Mesendoderm (in vitro differentiated cells): ENCODE data around the gene STX8.

Experiments
- DNase-seq: peaks from one replicate; pipeline ENCODE4 v3.0.0; 2013
- H2AK5ac ChIP-seq: 2 replicates; pipeline ENCODE4 v1.6.1; 2013; ENCODE audit warnings: low read length, inconsistent platforms
- H2BK120ac ChIP-seq: 2 replicates; pipeline ENCODE4 v1.6.1; 2013; ENCODE audit warnings: low read depth, mild to moderate bottlenecking, low read length, moderate library complexity, mixed read lengths
- H2BK15ac ChIP-seq: replicated peaks from 2 replicates; pipeline ENCODE4 v1.6.1; 2013; ENCODE audit warnings: low read depth, mild to moderate bottlenecking, moderate library complexity
- H2BK5ac ChIP-seq: 2 replicates; pipeline ENCODE4 v1.6.1; 2013; ENCODE audit warnings: low read length, inconsistent platforms
- H3K18ac ChIP-seq: 2 replicates; pipeline ENCODE4 v1.6.1; 2013; ENCODE audit warnings: mild to moderate bottlenecking, low read length, mixed read lengths
- H3K23ac ChIP-seq: one replicate; pipeline ENCODE4 v1.6.1; 2013; ENCODE audit warnings: low read length
- H3K27ac ChIP-seq: 2 replicates; pipeline ENCODE4 v1.5.1; 2013; ENCODE audit warnings: low read depth, mild to moderate bottlenecking, inconsistent platforms, low read length, moderate library complexity
- H3K27me3 ChIP-seq: 2 replicates; pipeline ENCODE4 v1.6.1; 2013; ENCODE audit warnings: low read length, control low read depth, mild to moderate bottlenecking, inconsistent platforms; ENCODE audit not compliant: insufficient read depth, poor library complexity
- H3K36me3 ChIP-seq: 2 replicates; pipeline ENCODE4 v1.6.1; 2013; ENCODE audit warnings: low read length, inconsistent platforms; ENCODE audit not compliant: control insufficient read depth, insufficient read depth
- H3K4ac ChIP-seq: one replicate; pipeline ENCODE4 v1.6.1; 2013; ENCODE audit warnings: low read depth, mild to moderate bottlenecking, low read length, moderate library complexity
- H3K4me1 ChIP-seq: 2 replicates; pipeline ENCODE4 v1.6.1; 2013; ENCODE audit warnings: low read depth, low read length, inconsistent platforms; ENCODE audit not compliant: control insufficient read depth
- H3K4me2 ChIP-seq: 2 replicates; pipeline ENCODE4 v1.6.1; 2013; ENCODE audit warnings: low read length
- H3K4me3 ChIP-seq: 2 replicates; pipeline ENCODE4 v1.5.1; 2013; ENCODE audit warnings: mild to moderate bottlenecking, low read length
- H3K56ac ChIP-seq: one replicate; pipeline ENCODE4 v1.6.1; 2013; ENCODE audit warnings: low read length
- H3K79me1 ChIP-seq: 2 replicates; pipeline ENCODE4 v1.6.1; 2013; ENCODE audit warnings: low read length, inconsistent platforms
- H3K79me2 ChIP-seq: 2 replicates; pipeline ENCODE4 v1.6.1; 2013; ENCODE audit warnings: mild to moderate bottlenecking, low read length; ENCODE audit not compliant: control insufficient read depth, insufficient read depth
- H3K9ac ChIP-seq: 2 replicates; pipeline ENCODE4 v1.6.1; 2013; ENCODE audit warnings: low read length, inconsistent platforms
- H4K5ac ChIP-seq: one replicate; pipeline ENCODE4 v1.6.1; 2013; ENCODE audit warnings: low read length
- H4K8ac ChIP-seq: one replicate; pipeline ENCODE4 v1.6.1; 2013; ENCODE audit warnings: low read depth, mild to moderate bottlenecking, control low read depth, low read length, moderate library complexity
- WGBS: extraction: QIAGEN DNeasy Blood & Tissue Kit; methylation state at CpG from one replicate; pipeline ENCODE4 v1.1.7; 2013; ENCODE audit warnings: low lambda C conversion rate, missing lambda C conversion rate; ENCODE audit not compliant: insufficient coverage; ENCODE audit errors: extremely low coverage; 5-methylcytosine and 5-hydroxymethylcytosine counted together

Gene STX8

GRCh38 chr17:9468937-9469336 is 106.7 kb downstream of the STX8 start:
- H3K27me3 ChIP-seq, result no peaks in the 10 kb centered on the region
- H3K4me1 ChIP-seq, result no peaks in the 10 kb centered on the region
- H3K4me3 ChIP-seq, result no peak overlapping the region
- no CpG with 5 or more reads among the region's 4 CpGs for WGBS
- no peak for DNase-seq
- no peak overlapping the region for H4K5ac ChIP-seq
- H3K18ac ChIP-seq, result no peak overlapping the region
- H3K27ac ChIP-seq, result no peak overlapping the region
- H3K79me2 ChIP-seq, result no peaks in the 10 kb centered on the region
- no peak overlapping the region for H2BK15ac ChIP-seq
- H3K56ac ChIP-seq, result no peak overlapping the region
- no peaks in the 10 kb centered on the region for H3K36me3 ChIP-seq
- no peaks in the 10 kb centered on the region for H3K79me1 ChIP-seq
- H4K8ac ChIP-seq, result no peak overlapping the region
- no peak overlapping the region for H2BK5ac ChIP-seq
- no peak overlapping the region for H3K4me2 ChIP-seq
- no peak overlapping the region for H3K4ac ChIP-seq
- H3K9ac ChIP-seq, result no peak overlapping the region
- no peak overlapping the region for H2AK5ac ChIP-seq
- H2BK120ac ChIP-seq, result no peak overlapping the region
- no peak overlapping the region for H3K23ac ChIP-seq

GRCh38 chr17:9468532-9468931 is 107.1 kb downstream of the STX8 start:
- no peaks in the 10 kb centered on the region for H3K79me1 ChIP-seq
- no peak overlapping the region for H3K4me3 ChIP-seq
- H3K79me2 ChIP-seq, result no peaks in the 10 kb centered on the region
- no peak overlapping the region for H2BK120ac ChIP-seq
- H3K4me1 ChIP-seq, result no peaks in the 10 kb centered on the region
- DNase-seq, result no peak
- no peak overlapping the region for H2BK15ac ChIP-seq
- no CpG with 5 or more reads among the region's 10 CpGs for WGBS
- no peak overlapping the region for H2AK5ac ChIP-seq
- no peak overlapping the region for H3K56ac ChIP-seq
- no peak overlapping the region for H3K18ac ChIP-seq
- H3K23ac ChIP-seq, result no peak overlapping the region
- no peak overlapping the region for H2BK5ac ChIP-seq
- no peak overlapping the region for H4K5ac ChIP-seq
- no peak overlapping the region for H4K8ac ChIP-seq
- no peak overlapping the region for H3K9ac ChIP-seq
- no peak overlapping the region for H3K27ac ChIP-seq
- no peaks in the 10 kb centered on the region for H3K27me3 ChIP-seq
- H3K4me2 ChIP-seq, result no peak overlapping the region
- no peaks in the 10 kb centered on the region for H3K36me3 ChIP-seq
- no peak overlapping the region for H3K4ac ChIP-seq

DNA sequence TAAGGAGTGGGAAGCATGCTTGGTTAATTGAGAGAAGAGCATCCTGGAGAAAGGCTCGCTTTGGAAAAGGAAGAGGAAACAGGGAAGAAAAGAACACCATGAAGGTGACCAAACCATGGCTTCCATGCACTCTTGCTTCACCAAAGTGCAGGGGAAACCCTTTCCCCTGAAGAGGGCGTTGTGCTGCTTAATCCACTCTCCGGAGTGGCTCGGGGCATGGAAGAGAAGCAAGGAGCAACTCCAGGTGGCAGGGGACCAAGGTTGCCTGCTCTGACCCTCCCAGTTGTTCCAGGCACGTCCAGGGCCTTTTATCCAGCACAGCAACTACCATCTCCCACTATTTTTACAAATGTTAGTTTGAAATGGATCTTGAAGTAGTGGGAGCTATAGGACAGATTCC is 108.1 kb downstream of the STX8 start:
- no peaks in the 10 kb centered on the region for H3K36me3 ChIP-seq
- no peak overlapping the region for H2BK120ac ChIP-seq
- H3K79me1 ChIP-seq, result no peaks in the 10 kb centered on the region
- no CpG with 5 or more reads among the region's 5 CpGs for WGBS
- H3K23ac ChIP-seq, result no peak overlapping the region
- no peak overlapping the region for H3K56ac ChIP-seq
- no peak overlapping the region for H3K4me3 ChIP-seq
- no peak overlapping the region for H3K18ac ChIP-seq
- H3K79me2 ChIP-seq, result no peaks in the 10 kb centered on the region
- H4K5ac ChIP-seq, result no peak overlapping the region
- DNase-seq, result peak; percentile 68
- no peaks in the 10 kb centered on the region for H3K4me1 ChIP-seq
- H2BK5ac ChIP-seq, result no peak overlapping the region
- no peak overlapping the region for H2AK5ac ChIP-seq
- H3K4me2 ChIP-seq, result no peak overlapping the region
- no peak overlapping the region for H3K4ac ChIP-seq
- H3K27me3 ChIP-seq, result no peaks in the 10 kb centered on the region
- H3K27ac ChIP-seq, result no peak overlapping the region
- H3K9ac ChIP-seq, result no peak overlapping the region
- H4K8ac ChIP-seq, result no peak overlapping the region
- no peak overlapping the region for H2BK15ac ChIP-seq

DNA sequence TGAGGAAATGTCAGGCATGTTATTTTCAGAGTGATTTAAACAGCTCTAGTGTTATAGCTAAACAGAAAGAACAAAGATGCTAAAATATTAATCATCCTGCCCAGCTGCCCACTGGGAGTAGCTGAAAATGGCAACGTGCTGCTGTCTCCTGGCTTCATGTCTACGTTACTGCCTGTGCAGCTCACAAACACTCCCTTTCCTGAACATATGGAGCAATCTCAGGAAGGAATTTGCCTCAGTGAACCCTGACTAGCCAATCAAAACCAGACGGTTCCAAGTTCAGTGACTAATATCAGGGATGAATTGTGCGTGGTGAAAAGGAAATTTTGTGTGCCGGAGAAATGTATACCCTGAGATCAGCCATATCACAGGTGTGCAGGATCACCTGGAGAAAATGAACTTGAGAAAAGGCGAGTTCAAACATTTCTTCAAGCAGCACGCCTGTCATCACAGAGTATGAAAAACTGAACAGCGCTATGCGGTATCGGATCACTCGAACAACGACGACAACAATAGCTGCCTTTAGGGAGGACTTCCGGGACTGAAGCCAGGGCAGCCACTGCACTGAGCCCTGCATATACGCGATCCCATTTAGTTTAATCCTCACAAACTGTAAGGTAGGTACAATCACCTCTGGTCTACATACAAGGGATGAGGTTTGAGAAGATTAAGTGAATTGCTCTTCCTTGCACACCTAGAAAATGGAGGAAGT is 110.3 kb downstream of the STX8 start:
- no CpG with 5 or more reads among the region's 16 CpGs for WGBS
- H3K4me3 ChIP-seq, result no peak overlapping the region
- H3K4me1 ChIP-seq, result no peaks in the 10 kb centered on the region

DNA sequence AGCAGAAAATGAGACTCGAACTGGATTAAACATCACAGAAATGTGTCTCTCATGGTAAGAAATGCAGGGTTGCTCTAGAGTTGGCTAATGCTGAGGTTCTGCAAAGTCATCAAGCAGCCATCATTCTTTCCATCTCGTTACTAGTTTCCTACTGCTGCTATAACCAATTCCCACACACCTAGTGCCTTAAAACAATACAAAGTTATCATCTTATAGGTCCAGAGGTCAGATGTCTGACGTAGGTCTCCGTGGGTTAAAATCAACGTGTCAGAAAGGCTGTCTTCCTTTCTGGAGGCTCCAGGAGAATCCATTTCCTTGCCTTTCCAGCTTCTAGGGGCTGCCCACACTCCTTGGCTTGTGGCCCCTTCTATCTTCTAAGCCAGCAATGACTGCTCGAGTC is 118.6 kb downstream of the STX8 start:
- Histone ChIP-seq H3K27me3 (no peaks in the 10 kb centered on the region), H3K56ac (no peak overlapping the region), H2BK15ac (no peak overlapping the region), H3K9ac (no peak overlapping the region), H3K79me1 (no peaks in the 10 kb centered on the region), H3K4me3 (no peak overlapping the region), H3K4me2 (no peak overlapping the region), H2BK120ac (no peak overlapping the region), H2BK5ac (no peak overlapping the region), H2AK5ac (no peak overlapping the region), H3K36me3 (no peaks in the 10 kb centered on the region), H3K18ac (no peak overlapping the region), H3K23ac (no peak overlapping the region), H3K4ac (no peak overlapping the region), H3K79me2 (no peaks in the 10 kb centered on the region), H3K4me1 (no peaks in the 10 kb centered on the region), H4K5ac (no peak overlapping the region), H3K27ac (no peak overlapping the region), H4K8ac (no peak overlapping the region)
- WGBS, result no CpG with 5 or more reads among the region's 6 CpGs
- DNase-seq, result no peak

More for the DNA sequence above, 110.3 kb downstream of the STX8 start:
- H3K27ac ChIP-seq, result no peak overlapping the region
- no peak overlapping the region for H3K9ac ChIP-seq
- H3K56ac ChIP-seq, result no peak overlapping the region
- no peak overlapping the region for H2BK15ac ChIP-seq
- no peak overlapping the region for H2BK120ac ChIP-seq
- no peaks in the 10 kb centered on the region for H3K79me1 ChIP-seq
- H3K27me3 ChIP-seq, result no peaks in the 10 kb centered on the region
- H3K4me2 ChIP-seq, result no peak overlapping the region
- H3K18ac ChIP-seq, result no peak overlapping the region
- no peak overlapping the region for H3K23ac ChIP-seq
- no peak overlapping the region for H4K5ac ChIP-seq
- no peak for DNase-seq
- H2AK5ac ChIP-seq, result no peak overlapping the region
- no peak overlapping the region for H3K4ac ChIP-seq
- no peak overlapping the region for H2BK5ac ChIP-seq
- H4K8ac ChIP-seq, result no peak overlapping the region
- no peaks in the 10 kb centered on the region for H3K36me3 ChIP-seq
- no peaks in the 10 kb centered on the region for H3K79me2 ChIP-seq

DNA sequence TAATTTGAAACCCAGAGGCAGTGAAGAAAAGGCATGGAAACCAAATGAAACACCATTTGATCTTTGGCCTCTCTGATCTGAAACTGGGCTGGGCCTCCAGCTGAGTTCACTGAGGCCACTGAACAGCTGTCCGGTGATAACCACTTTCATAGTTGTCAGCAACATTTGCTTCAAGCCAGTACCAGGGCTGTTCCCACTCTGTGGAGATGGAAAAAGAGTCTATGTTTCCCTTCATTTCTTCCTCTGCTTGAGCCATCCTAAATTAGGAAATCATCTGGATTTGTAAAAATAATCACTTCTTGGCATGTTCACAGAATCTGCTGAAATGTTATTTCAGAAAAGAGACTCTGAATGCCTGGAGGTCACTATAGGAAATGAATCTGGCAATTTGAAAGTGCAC is 119.3 kb downstream of the STX8 start:
- Histone ChIP-seq H4K8ac (no peak overlapping the region), H3K4me3 (no peak overlapping the region), H2BK120ac (no peak overlapping the region), H3K79me2 (no peaks in the 10 kb centered on the region), H3K4ac (no peak overlapping the region), H2BK5ac (no peak overlapping the region), H3K36me3 (no peaks in the 10 kb centered on the region), H3K79me1 (no peaks in the 10 kb centered on the region), H3K18ac (no peak overlapping the region), H3K23ac (no peak overlapping the region), H2AK5ac (no peak overlapping the region), H3K27me3 (no peaks in the 10 kb centered on the region), H3K9ac (no peak overlapping the region), H3K4me1 (no peaks in the 10 kb centered on the region), H4K5ac (no peak overlapping the region), H3K27ac (no peak overlapping the region), H3K56ac (no peak overlapping the region), H3K4me2 (no peak overlapping the region), H2BK15ac (no peak overlapping the region)
- no CpG with 5 or more reads among the region's 1 CpG for WGBS
- DNase-seq, result no peak
